ENCODE results near the gene CDKAL1.

The CDKAL1 gene

DNA sequence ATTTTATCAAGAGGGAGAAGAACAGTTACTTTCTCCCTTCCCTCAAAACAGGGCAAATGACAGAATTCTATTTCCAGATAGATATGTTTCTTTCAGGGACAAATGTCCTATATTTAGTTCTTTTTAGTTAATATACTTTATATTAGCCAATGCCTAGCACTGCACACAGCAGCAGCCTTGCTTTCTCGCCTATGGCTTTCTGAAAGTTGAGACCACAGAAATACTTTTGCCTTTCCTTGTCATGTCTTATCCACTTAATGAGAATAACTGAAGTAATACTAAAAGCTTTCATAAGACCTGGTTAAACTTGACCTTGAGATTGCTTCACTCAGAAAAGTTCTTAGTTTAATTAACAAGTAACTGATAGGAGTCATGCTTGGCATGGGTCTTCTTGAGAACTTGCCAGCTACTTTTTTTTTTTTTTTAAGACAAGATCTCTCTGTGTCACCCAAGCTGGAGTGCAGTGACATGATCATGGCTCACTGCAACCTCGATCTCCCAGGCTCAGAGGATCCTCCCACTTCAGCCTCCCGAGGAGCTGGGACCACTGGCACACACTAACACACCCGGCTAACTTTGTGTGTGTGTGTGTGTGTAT is 159.3 kb downstream of the CDKAL1 start:
- Histone ChIP-seq H3K9me3 (ENCODE audit: control insufficient read depth in 2 of 2, low read length in 2 of 2) (no peaks in the 10 kb centered on the region), H3K36me3 (ENCODE audit: control insufficient read depth in 2 of 2, insufficient read depth in 2 of 2, low read length in 2 of 2) (no peaks in the 10 kb centered on the region), H3K4me1 (ENCODE audit: control insufficient read depth, insufficient read depth, low read length) (no peaks in the 10 kb centered on the region), H3K27ac (ENCODE audit: low read length) (no peak overlapping the region), H3K27me3 (ENCODE audit: control insufficient read depth in 1 of 2, insufficient read depth in 2 of 2, low read length in 2 of 2) (no peaks in the 10 kb centered on the region), H3K9ac (ENCODE audit: low read length in 2 of 2) (no peak overlapping the region), H3K4me3 (ENCODE audit: low read length in 2 of 2) (no peak overlapping the region)

GRCh38 chr6:20696676-20697075 is 162.4 kb downstream of the CDKAL1 start:
- Histone ChIP-seq H3K27ac (ENCODE audit: low read length) (no peak overlapping the region), H3K4me3 (ENCODE audit: low read length in 2 of 2) (no peak overlapping the region), H3K27me3 (ENCODE audit: control insufficient read depth in 1 of 2, insufficient read depth in 2 of 2, low read length in 2 of 2) (no peaks in the 10 kb centered on the region), H3K9ac (ENCODE audit: low read length in 2 of 2) (no peak overlapping the region), H3K36me3 (ENCODE audit: control insufficient read depth in 2 of 2, insufficient read depth in 2 of 2, low read length in 2 of 2) (no peaks in the 10 kb centered on the region), H3K4me1 (ENCODE audit: control insufficient read depth, insufficient read depth, low read length) (no peaks in the 10 kb centered on the region), H3K9me3 (ENCODE audit: control insufficient read depth in 2 of 2, low read length in 2 of 2) (no peaks in the 10 kb centered on the region)

DNA sequence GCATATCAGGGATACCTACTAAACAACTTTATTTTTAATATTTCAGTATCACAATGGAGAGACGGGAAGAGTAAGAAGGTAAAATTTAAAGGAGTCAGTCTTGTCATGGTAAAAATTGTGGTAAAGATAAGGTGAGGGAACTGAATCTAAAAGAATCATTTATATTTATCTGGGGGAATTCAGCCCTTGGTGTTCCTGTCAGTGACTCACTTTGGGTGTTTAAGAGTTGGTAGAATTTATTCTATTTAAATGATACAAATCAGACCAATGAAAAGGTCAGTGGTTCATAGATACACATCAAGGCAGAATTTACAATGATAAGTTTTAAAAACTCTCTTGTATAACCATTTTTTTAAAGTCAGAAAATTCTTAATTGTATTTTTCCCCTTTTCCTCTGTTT is 164.4 kb downstream of the CDKAL1 start:
- Histone ChIP-seq H3K4me1 (ENCODE audit: control insufficient read depth, insufficient read depth, low read length) (no peaks in the 10 kb centered on the region), H3K9me3 (ENCODE audit: control insufficient read depth in 2 of 2, low read length in 2 of 2) (no peaks in the 10 kb centered on the region), H3K27ac (ENCODE audit: low read length) (no peak overlapping the region), H3K27me3 (ENCODE audit: control insufficient read depth in 1 of 2, insufficient read depth in 2 of 2, low read length in 2 of 2) (no peaks in the 10 kb centered on the region), H3K4me3 (ENCODE audit: low read length in 2 of 2) (no peak overlapping the region), H3K36me3 (ENCODE audit: control insufficient read depth in 2 of 2, insufficient read depth in 2 of 2, low read length in 2 of 2) (no peaks in the 10 kb centered on the region), H3K9ac (ENCODE audit: low read length in 2 of 2) (no peak overlapping the region)

- Histone ChIP-seq H3K4me3 (ENCODE audit: low read length in 2 of 2) (no peak overlapping the region), H3K4me1 (ENCODE audit: control insufficient read depth, insufficient read depth, low read length) (no peaks in the 10 kb centered on the region), H3K36me3 (ENCODE audit: control insufficient read depth in 2 of 2, insufficient read depth in 2 of 2, low read length in 2 of 2) (no peaks in the 10 kb centered on the region), H3K27ac (ENCODE audit: low read length) (no peak overlapping the region), H3K9me3 (ENCODE audit: control insufficient read depth in 2 of 2, low read length in 2 of 2) (no peaks in the 10 kb centered on the region), H3K27me3 (ENCODE audit: control insufficient read depth in 1 of 2, insufficient read depth in 2 of 2, low read length in 2 of 2) (no peaks in the 10 kb centered on the region), H3K9ac (ENCODE audit: low read length in 2 of 2) (no peak overlapping the region)
Measured at GRCh38 chr6:20699402-20699801, 165.1 kb downstream of the CDKAL1 start.

DNA sequence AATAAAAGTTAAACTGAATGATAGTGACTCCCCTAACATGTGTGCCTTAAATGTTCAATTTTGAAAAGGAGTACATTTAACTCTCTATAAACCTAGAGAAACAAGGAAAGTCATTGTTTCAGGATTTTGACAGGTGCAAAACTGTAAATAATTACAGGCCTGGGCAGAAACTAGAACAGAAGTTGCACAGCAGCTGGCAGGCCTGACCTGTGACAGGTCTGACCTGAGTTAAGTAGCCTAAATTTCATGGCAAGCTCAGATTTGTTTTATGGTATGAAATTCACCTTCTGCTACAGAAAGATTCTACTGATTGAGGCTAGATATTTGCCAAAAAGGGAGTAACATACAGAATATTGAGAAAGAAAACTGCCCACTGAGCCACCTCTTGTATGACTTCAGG is 166.1 kb downstream of the CDKAL1 start:
- no peak overlapping the region for H3K4me3 ChIP-seq (ENCODE audit: low read length in 2 of 2)
- H3K27me3 ChIP-seq (ENCODE audit: control insufficient read depth in 1 of 2, insufficient read depth in 2 of 2, low read length in 2 of 2): no peaks in the 10 kb centered on the region
- no peaks in the 10 kb centered on the region for H3K36me3 ChIP-seq (ENCODE audit: control insufficient read depth in 2 of 2, insufficient read depth in 2 of 2, low read length in 2 of 2)
- H3K4me1 ChIP-seq (ENCODE audit: control insufficient read depth, insufficient read depth, low read length): no peaks in the 10 kb centered on the region
- no peak overlapping the region for H3K27ac ChIP-seq (ENCODE audit: low read length)
- H3K9me3 ChIP-seq (ENCODE audit: control insufficient read depth in 2 of 2, low read length in 2 of 2): no peaks in the 10 kb centered on the region
- H3K9ac ChIP-seq (ENCODE audit: low read length in 2 of 2): no peak overlapping the region

GRCh38 chr6:20702366-20702765 is 168.1 kb downstream of the CDKAL1 start:
- H3K9ac ChIP-seq (ENCODE audit: low read length in 2 of 2): no peak overlapping the region
- H3K9me3 ChIP-seq (ENCODE audit: control insufficient read depth in 2 of 2, low read length in 2 of 2): no peaks in the 10 kb centered on the region
- no peaks in the 10 kb centered on the region for H3K27me3 ChIP-seq (ENCODE audit: control insufficient read depth in 1 of 2, insufficient read depth in 2 of 2, low read length in 2 of 2)
- no peaks in the 10 kb centered on the region for H3K4me1 ChIP-seq (ENCODE audit: control insufficient read depth, insufficient read depth, low read length)
- H3K4me3 ChIP-seq (ENCODE audit: low read length in 2 of 2): no peak overlapping the region
- no peak overlapping the region for H3K27ac ChIP-seq (ENCODE audit: low read length)
- no peaks in the 10 kb centered on the region for H3K36me3 ChIP-seq (ENCODE audit: control insufficient read depth in 2 of 2, insufficient read depth in 2 of 2, low read length in 2 of 2)

GRCh38 chr6:20703049-20703448 is 168.8 kb downstream of the CDKAL1 start:
- H3K36me3 ChIP-seq (ENCODE audit: control insufficient read depth in 2 of 2, insufficient read depth in 2 of 2, low read length in 2 of 2): no peaks in the 10 kb centered on the region
- no peaks in the 10 kb centered on the region for H3K4me1 ChIP-seq (ENCODE audit: control insufficient read depth, insufficient read depth, low read length)
- no peak overlapping the region for H3K9ac ChIP-seq (ENCODE audit: low read length in 2 of 2)
- H3K4me3 ChIP-seq (ENCODE audit: low read length in 2 of 2): no peak overlapping the region
- H3K27ac ChIP-seq (ENCODE audit: low read length): no peak overlapping the region
- H3K27me3 ChIP-seq (ENCODE audit: control insufficient read depth in 1 of 2, insufficient read depth in 2 of 2, low read length in 2 of 2): no peaks in the 10 kb centered on the region
- no peaks in the 10 kb centered on the region for H3K9me3 ChIP-seq (ENCODE audit: control insufficient read depth in 2 of 2, low read length in 2 of 2)

DNA sequence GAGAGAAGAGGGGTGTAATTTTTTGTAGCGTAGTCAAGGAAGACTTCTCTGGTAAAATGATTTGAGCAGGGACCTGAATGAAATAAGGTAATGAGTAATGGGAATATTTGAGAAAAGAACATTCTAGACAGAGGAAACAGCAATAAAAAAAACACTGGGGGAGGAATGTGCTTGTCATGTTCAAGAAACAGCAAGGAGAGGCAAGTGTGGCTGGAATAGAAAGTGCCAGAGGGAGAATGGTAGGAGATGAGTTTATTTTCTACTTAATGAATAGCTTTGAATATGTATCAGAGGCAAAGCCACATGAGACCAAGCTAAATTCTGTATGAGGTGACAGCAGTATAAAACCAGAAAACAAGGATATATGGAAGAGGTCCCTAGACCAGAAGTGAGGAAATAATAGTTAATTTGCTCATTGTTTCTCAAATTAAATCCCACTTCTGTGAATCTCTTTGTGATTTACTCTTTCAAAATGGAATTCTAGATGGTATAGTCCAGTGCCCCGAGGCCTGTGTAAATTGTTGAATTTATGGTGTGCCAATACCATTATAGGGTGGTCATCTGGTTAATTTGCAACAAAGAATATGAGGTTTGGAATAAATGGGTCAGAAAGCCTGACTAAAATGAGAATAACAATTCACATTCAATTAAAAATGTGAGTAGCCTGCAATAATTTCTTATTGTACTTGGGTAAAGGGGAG is 170.2 kb downstream of the CDKAL1 start:
- H3K27ac ChIP-seq (ENCODE audit: low read length): no peak overlapping the region
- no peak overlapping the region for H3K9ac ChIP-seq (ENCODE audit: low read length in 2 of 2)
- no peak overlapping the region for H3K4me3 ChIP-seq (ENCODE audit: low read length in 2 of 2)
- no peaks in the 10 kb centered on the region for H3K27me3 ChIP-seq (ENCODE audit: control insufficient read depth in 1 of 2, insufficient read depth in 2 of 2, low read length in 2 of 2)
- no peaks in the 10 kb centered on the region for H3K36me3 ChIP-seq (ENCODE audit: control insufficient read depth in 2 of 2, insufficient read depth in 2 of 2, low read length in 2 of 2)
- no peaks in the 10 kb centered on the region for H3K4me1 ChIP-seq (ENCODE audit: control insufficient read depth, insufficient read depth, low read length)
- no peaks in the 10 kb centered on the region for H3K9me3 ChIP-seq (ENCODE audit: control insufficient read depth in 2 of 2, low read length in 2 of 2)

- H3K9ac ChIP-seq (ENCODE audit: low read length in 2 of 2): no peak overlapping the region
- H3K27ac ChIP-seq (ENCODE audit: low read length): no peak overlapping the region
- no peaks in the 10 kb centered on the region for H3K36me3 ChIP-seq (ENCODE audit: control insufficient read depth in 2 of 2, insufficient read depth in 2 of 2, low read length in 2 of 2)
- no peaks in the 10 kb centered on the region for H3K4me1 ChIP-seq (ENCODE audit: control insufficient read depth, insufficient read depth, low read length)
- no peak overlapping the region for H3K4me3 ChIP-seq (ENCODE audit: low read length in 2 of 2)
- H3K27me3 ChIP-seq (ENCODE audit: control insufficient read depth in 1 of 2, insufficient read depth in 2 of 2, low read length in 2 of 2): no peaks in the 10 kb centered on the region
- H3K9me3 ChIP-seq (ENCODE audit: control insufficient read depth in 2 of 2, low read length in 2 of 2): no peaks in the 10 kb centered on the region
Measured at GRCh38 chr6:20705741-20706140, 171.5 kb downstream of the CDKAL1 start.

GRCh38 chr6:20706238-20706938 is 172.1 kb downstream of the CDKAL1 start:
- Histone ChIP-seq H3K9ac (ENCODE audit: low read length in 2 of 2) (no peak overlapping the region), H3K27me3 (ENCODE audit: control insufficient read depth in 1 of 2, insufficient read depth in 2 of 2, low read length in 2 of 2) (no peaks in the 10 kb centered on the region), H3K9me3 (ENCODE audit: control insufficient read depth in 2 of 2, low read length in 2 of 2) (no peaks in the 10 kb centered on the region), H3K4me3 (ENCODE audit: low read length in 2 of 2) (no peak overlapping the region), H3K36me3 (ENCODE audit: control insufficient read depth in 2 of 2, insufficient read depth in 2 of 2, low read length in 2 of 2) (no peaks in the 10 kb centered on the region), H3K4me1 (ENCODE audit: control insufficient read depth, insufficient read depth, low read length) (no peaks in the 10 kb centered on the region), H3K27ac (ENCODE audit: low read length) (no peak overlapping the region)

DNA sequence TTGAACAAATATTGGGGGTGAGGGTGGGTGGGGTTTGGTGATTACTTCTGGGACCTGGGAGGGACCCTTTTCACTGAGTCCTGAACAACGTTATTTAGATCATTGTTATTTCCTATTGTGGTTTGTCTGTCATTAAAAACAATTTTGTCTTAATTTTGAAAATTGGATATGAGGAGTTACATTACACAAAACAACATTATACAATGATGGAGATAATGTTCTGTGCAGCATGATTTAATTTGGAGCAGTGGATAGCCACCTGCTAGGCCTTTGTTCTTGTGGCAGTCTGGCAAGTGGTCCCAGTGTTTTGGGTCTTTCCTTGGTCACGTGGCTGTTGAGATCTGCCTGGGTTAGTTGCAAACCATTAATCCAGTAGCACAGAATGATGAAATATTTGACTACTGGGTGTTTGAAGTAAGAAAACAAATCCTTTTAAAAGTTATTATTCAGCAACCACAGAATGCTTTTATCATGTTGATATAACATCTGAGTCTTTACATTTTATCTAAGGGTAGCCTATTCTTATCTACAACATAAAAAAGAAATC is 172.8 kb downstream of the CDKAL1 start:
- Histone ChIP-seq H3K9ac (ENCODE audit: low read length in 2 of 2) (no peak overlapping the region), H3K36me3 (ENCODE audit: control insufficient read depth in 2 of 2, insufficient read depth in 2 of 2, low read length in 2 of 2) (no peaks in the 10 kb centered on the region), H3K4me3 (ENCODE audit: low read length in 2 of 2) (no peak overlapping the region), H3K27ac (ENCODE audit: low read length) (no peak overlapping the region), H3K9me3 (ENCODE audit: control insufficient read depth in 2 of 2, low read length in 2 of 2) (no peaks in the 10 kb centered on the region), H3K27me3 (ENCODE audit: control insufficient read depth in 1 of 2, insufficient read depth in 2 of 2, low read length in 2 of 2) (no peaks in the 10 kb centered on the region), H3K4me1 (ENCODE audit: control insufficient read depth, insufficient read depth, low read length) (no peaks in the 10 kb centered on the region)
